ENCODE results near the gene PACSIN3. TPM values are rescaled to one million over a fixed set of nuclear protein-coding genes. Genes with fewer than 3 reads are reported as not detected.

Gene PACSIN3
- total RNA-seq, 2 donors from 2014 or later, result 30.7 to 56.0 TPM

DNA sequence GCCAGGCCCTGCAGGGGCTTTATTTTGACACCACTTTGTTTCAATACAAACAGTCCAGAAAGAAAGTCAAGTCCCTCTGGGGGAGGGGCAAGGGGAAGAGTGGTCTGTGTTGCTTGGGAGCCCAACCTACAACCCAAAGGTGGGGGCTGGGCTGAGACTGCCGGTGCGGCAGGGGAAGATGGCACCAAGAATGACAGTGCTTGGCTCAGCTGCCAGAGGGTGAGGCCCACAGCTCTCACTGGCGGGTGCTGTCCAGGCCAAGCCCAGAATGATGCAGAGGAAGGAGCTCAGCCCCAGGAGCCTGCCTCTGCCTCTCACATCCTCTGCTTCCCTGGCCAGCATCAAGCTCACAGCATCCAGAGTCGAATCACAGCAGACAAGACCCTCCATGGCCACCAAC is 21.9 kb downstream of the PACSIN3 start:
- Histone ChIP-seq H3K4me1 (no peaks in the 10 kb centered on the region), H3K9me3 (no peaks in the 10 kb centered on the region), H3K4me3 (no peak overlapping the region), H3K27ac (no peak overlapping the region), H3K27me3 (no peaks in the 10 kb centered on the region), H3K36me3 (replicated peaks in 1 of 2; ENCODE audit: insufficient read depth in 1 of 2, low read depth in 2 of 2) (peaks cover 34 to 43% of the 10 kb centered on the region in 2 donors)
- WGBS, 2 donors, result 72 to 92% methylated on average over 4 of the region's 4 CpGs
- TF ChIP-seq POLR2A (IDR thresholded peaks at IDR 0.05), result no peak
- TF ChIP-seq, protein P1, sequence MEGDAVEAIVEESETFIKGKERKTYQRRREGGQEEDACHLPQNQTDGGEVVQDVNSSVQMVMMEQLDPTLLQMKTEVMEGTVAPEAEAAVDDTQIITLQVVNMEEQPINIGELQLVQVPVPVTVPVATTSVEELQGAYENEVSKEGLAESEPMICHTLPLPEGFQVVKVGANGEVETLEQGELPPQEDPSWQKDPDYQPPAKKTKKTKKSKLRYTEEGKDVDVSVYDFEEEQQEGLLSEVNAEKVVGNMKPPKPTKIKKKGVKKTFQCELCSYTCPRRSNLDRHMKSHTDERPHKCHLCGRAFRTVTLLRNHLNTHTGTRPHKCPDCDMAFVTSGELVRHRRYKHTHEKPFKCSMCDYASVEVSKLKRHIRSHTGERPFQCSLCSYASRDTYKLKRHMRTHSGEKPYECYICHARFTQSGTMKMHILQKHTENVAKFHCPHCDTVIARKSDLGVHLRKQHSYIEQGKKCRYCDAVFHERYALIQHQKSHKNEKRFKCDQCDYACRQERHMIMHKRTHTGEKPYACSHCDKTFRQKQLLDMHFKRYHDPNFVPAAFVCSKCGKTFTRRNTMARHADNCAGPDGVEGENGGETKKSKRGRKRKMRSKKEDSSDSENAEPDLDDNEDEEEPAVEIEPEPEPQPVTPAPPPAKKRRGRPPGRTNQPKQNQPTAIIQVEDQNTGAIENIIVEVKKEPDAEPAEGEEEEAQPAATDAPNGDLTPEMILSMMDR (IDR thresholded peaks at IDR 0.05), result no peak
- intact Hi-C loops (cut with DNase I), result no loop called here
- ATAC-seq, result no peak
- DNase-seq, result no peak

DNA sequence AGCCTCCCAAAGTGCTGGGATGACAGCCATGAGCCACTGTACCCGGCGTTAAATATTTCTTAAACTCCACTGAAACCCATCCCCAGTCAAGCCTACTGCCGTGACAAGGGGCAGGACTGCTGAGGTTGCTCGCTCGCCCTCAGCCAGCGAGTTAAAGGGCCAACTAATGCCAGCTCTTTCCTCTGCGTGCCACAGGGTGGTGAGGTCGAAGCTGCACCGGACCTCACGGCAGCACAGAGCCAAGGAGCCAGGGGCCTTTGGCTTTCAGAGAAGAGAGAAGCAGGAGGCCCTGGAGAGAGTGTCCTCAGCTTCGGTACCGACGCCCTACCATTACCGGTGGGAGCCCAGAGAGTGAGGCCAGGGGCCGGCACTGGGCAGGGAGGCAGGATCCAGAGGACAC is 22.3 kb downstream of the PACSIN3 start:
- no peaks in the 10 kb centered on the region for H3K4me1 ChIP-seq
- no peak for TF ChIP-seq POLR2A (IDR thresholded peaks at IDR 0.05)
- TF ChIP-seq, protein P1 (IDR thresholded peaks at IDR 0.05), result no peak
- peaks cover 34 to 43% of the 10 kb centered on the region in 2 donors for H3K36me3 ChIP-seq (replicated peaks in 1 of 2; ENCODE audit: insufficient read depth in 1 of 2, low read depth in 2 of 2)
- H3K4me3 ChIP-seq, result no peak overlapping the region
- no peak overlapping the region for H3K27ac ChIP-seq
- 86 to 94% methylated on average over 7 to 15 of the region's 15 CpGs for WGBS, 2 donors
- ATAC-seq, result no peak
- no peaks in the 10 kb centered on the region for H3K27me3 ChIP-seq
- DNase-seq, result no peak
- no peaks in the 10 kb centered on the region for H3K9me3 ChIP-seq
- intact Hi-C loops (cut with DNase I), result no loop called here

DNA sequence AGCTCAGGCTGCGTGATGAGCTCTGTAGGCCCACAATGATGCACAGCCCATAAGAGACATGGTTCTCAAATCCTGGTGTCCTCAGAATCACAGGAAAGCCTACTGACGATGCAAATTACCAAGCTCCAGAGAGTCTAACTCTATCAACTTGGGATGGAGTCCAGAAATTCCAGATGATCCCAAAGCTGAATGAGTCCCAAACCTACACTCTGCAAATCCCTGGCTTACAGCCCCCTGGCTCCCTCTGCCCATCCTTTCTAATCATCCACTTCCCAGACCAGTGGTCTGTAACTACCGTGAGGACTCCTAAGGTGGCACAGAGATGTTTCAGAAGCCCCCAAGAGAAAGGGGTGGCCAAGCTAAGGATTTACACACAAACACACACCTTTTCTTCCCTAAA is 23.0 kb downstream of the PACSIN3 start:
- Histone ChIP-seq H3K36me3 (replicated peaks in 1 of 2; ENCODE audit: insufficient read depth in 1 of 2, low read depth in 2 of 2) (peaks cover 33 to 41% of the 10 kb centered on the region in 2 donors), H3K9me3 (no peaks in the 10 kb centered on the region), H3K27ac (no peak overlapping the region), H3K27me3 (no peaks in the 10 kb centered on the region), H3K4me3 (no peak overlapping the region), H3K4me1 (peaks cover 5% of the 10 kb centered on the region)
- ATAC-seq, result no peak
- TF ChIP-seq POLR2A (IDR thresholded peaks at IDR 0.05), result no peak
- TF ChIP-seq, protein P1 (IDR thresholded peaks at IDR 0.05), result no peak
- intact Hi-C loops (cut with DNase I), result no loop called here
- WGBS, 2 donors, result 59 to 60% methylated on average over 3 of the region's 3 CpGs
- no peak for DNase-seq

DNA sequence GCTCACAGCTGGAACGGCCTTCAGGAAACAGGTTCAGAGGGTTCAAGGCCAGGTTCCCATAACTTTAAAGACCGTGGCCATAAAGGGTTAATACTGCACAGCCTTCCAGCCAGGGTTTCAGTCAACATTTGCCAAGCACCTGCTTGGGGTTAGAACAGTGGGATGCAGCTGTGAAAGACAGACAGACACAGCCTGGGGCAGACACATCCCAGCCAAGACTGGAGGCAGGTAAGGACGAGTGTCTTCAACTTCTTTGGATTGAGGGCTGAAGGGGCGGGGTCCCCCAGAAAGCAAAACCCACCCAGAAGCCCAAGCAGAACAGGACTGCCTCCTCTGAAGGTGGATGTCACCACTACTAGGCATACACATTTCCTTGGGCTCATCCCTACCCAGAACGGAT is 23.8 kb downstream of the PACSIN3 start:
- Histone ChIP-seq H3K9me3 (no peaks in the 10 kb centered on the region), H3K4me3 (no peak overlapping the region), H3K27me3 (no peaks in the 10 kb centered on the region), H3K27ac (no peak overlapping the region), H3K36me3 (replicated peaks in 1 of 2; ENCODE audit: insufficient read depth in 1 of 2, low read depth in 2 of 2) (peaks cover 25 to 33% of the 10 kb centered on the region in 2 donors), H3K4me1 (peaks cover 7% of the 10 kb centered on the region)
- DNase-seq (no peak), ATAC-seq (no peak)
- 38 to 40% methylated on average over 3 to 5 of the region's 5 CpGs for whole genome bisulfite sequencing, 2 donors
- TF ChIP-seq POLR2A (IDR thresholded peaks at IDR 0.05), result no peak
- TF ChIP-seq, protein P1 (IDR thresholded peaks at IDR 0.05), result no peak
- intact Hi-C loops (cut with DNase I), result no loop called here

DNA sequence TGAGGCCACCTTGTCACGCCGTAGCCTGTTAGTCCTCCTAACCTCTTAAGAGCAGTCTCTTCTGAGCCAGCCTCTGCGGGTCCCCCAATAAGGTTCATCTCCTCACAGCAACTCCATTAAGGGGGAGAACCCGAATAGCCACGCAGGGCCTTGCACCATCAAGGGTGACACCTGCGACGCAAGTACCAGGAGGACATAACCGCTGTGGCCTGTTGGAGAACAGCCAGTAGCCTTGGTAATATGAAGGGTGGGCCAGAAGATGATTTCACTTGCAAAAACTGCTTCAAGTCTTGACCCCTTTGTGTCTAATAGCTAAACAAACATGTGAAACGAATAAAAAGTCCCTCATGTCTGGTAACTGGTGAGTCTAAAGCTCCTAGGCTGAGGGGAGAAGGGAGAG is 24.3 kb downstream of the PACSIN3 start:
- H3K27ac ChIP-seq, result no peak overlapping the region

More for the DNA sequence above, 24.3 kb downstream of the PACSIN3 start:
- peaks cover 21 to 28% of the 10 kb centered on the region in 2 donors for H3K36me3 ChIP-seq (replicated peaks in 1 of 2; ENCODE audit: insufficient read depth in 1 of 2, low read depth in 2 of 2)
- TF ChIP-seq, protein P1 (IDR thresholded peaks at IDR 0.05), result no peak
- no peak for TF ChIP-seq POLR2A (IDR thresholded peaks at IDR 0.05)
- no peak for ATAC-seq
- H3K9me3 ChIP-seq, result no peaks in the 10 kb centered on the region
- no peaks in the 10 kb centered on the region for H3K27me3 ChIP-seq
- intact Hi-C loops (cut with DNase I), result no loop called here
- H3K4me1 ChIP-seq, result peaks cover 7% of the 10 kb centered on the region
- no peak overlapping the region for H3K4me3 ChIP-seq
- WGBS, 2 donors, result 45 to 49% methylated on average over 9 of the region's 9 CpGs
- no peak for DNase-seq
